GOT3 (cell line): ENCODE measurements around the gene PDGFRB.

ENCODE experiments used
- DNase-seq: peaks from one replicate; lab custom pipeline; 2025; ENCODE audit warnings: mixed read lengths; lab: John Stamatoyannopoulos, UW

The PDGFRB gene

DNA sequence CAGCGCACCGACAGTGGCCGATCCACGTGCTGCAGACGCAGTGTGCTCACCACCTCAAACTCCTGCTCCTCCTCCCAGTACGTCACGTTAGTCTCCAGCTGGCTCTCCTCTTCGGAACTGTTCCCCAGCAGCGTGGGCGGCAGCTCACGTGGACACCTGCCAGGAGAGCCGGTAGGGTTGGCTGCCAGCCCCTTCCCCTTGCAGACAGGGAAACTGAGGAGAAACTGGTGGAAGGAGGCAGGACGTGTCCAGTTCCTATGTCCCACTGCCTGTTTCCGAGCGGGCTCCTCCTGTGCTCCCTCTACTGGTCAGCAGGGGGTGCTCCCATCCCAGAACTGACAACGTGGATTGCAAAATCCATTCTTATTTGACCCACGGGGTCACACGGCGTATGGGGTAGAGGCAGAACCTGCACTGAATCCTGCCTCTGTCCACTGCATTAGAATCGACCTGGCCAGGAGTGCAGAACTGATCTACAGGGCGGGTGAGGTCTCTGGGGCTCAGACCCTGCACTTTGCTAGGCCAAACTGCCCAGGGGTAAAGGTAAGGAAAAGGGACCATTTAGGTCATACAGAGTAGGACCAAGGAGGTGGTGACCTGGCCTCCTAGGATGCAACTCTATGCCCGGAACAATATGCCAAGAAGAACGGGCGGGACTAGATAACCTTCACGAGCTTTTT lies 25.7 kb downstream of the PDGFRB start:
- no peak for DNase-seq

DNA sequence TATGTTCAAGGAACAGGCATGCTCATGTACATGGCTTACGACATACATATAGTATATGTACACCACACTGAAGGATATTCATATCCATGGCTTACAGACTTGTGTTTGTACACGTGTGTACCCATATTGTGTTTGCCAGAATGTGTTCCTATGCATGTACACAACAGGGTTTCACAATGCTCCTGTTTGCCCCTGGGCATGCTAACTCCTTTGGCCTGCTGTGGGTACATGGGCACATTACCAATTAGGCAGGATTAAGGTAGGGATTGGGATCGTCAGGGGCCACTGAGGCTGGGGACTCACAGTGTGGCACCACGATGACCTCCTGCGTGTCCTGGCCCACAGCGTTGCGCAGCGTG lies 26.2 kb downstream of the PDGFRB start:
- DNase-seq: no peak

DNA sequence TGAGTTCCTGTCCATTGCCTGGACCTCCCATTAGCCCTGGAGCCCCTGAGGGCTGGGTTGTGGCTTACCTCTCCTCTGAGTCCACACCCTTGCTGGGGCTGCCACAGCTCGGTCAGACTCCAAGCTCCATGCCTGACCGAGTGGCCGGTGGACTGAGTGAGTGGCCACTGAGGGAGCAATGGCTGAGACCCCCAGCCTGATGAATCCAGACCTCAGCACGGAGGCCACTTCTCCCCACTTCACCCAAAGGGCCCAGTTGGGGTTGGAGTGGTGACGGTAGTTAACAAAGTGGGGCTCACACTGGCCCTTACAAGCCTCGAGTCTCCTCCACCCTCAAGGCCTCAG lies 28.8 kb downstream of the PDGFRB start:
- DNase-seq: no peak

DNA sequence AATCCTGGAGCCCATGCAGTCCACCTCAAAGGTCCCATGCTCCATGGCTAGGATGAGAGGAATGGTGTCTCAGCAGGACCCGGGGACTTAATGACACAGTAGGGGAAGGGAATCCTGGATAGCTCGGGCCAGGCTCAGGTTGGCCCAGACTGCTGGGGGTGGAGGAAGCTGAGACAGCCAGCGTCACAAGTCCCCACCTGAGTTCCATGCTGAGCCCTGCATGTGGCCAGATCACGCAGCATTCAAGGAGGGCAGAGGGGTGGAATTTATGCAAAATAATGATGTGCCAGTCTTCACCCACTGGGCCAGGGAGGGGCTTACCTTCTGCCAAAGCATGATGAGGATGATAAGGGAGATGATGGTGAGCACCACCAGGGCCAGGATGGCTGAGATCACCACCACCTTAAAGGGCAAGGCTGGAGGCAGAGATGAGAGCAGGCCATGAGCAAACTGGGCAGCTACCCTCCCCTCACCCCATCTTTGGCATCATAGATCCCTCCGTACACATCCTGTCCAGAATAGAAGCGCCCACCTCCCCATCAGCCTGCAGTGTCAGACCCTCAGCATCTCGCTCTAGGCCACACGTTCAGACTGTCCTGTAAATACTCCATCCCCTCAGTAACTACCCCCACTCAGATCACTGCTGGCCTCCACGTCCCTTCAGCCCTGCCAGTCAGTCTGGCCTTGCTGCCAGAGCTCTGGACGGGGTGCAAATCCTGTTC lies 29.3 kb downstream of the PDGFRB start:
- no peak for DNase-seq

DNA sequence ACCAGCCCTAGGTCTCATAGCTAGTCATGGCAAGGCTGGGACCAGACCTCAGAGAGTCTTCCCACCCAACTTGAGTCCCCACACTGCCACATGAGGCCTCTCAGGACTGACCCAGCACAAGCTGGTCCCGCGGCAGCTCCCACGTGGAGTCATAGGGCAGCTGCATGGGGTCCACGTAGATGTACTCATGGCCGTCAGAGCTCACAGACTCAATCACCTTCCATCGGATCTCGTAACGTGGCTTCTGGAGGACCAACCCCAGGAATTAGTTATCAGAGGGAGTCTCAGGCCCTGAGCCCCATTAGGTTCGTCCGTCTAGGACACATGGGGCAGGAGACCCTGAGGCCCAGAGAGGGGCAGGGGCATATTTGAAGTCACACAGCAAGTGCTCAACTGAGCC lies 30.3 kb downstream of the PDGFRB start:
- DNase-seq: no peak

DNA sequence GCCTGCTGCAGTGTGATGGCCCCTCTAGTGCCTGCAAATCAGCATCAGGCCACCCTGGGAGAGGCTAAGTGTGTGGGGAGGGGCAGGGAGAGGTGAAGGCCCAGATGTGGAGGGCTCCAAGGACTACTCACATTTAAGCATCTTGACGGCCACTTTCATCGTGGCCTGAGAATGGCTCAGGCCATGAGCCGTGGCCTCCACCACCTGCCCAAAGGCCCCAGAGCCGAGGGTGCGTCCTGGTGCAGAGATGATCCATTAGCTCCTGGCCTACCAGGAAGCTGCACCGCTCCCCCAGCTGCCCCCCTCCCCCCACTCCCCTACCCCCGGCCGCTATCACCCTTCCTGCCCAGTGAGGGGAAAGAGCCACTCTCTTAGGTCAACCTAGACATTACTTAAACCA lies 31.0 kb downstream of the PDGFRB start:
- no peak for DNase-seq

DNA sequence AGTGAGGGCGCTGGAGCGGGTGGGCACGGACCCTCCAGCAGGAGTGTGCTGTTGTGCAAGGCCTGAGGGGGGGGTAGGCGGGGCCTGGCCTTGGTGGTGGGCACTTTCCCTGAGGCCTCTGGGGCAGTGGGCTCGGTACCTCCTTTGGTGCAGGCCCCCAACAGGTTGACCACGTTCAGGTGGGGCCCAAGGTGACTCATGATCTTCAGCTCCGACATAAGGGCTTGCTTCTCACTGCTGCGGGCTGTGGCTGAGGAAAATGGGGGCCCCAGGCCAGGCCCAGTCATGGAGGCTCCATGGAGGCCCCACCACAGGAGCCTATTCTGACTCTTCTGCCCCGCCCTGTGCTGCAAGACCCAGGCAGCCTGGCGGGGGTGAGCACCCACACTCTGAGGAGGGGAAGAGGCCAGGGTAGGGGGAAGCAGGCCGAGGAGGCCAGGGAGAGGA lies 31.5 kb downstream of the PDGFRB start:
- no peak for DNase-seq

DNA sequence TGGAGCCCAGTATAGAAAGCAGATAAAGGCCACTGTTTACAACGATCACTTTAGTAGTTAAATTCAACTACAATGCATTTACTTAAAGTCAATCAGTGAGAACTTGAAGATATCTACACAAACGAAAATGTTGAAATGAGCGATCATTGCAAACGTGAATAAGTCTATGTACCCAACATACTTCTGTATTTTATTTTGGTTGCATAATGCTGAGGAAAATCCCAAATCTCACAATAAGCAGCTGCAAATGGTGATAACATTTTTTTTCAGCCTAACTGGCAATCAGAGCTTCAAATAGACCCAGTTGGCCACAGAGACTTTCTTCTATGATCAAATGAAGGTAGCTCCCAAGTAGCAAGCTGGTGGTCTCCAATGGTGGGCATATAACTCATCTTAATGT lies 32.1 kb downstream of the PDGFRB start:
- no peak for DNase-seq

DNA sequence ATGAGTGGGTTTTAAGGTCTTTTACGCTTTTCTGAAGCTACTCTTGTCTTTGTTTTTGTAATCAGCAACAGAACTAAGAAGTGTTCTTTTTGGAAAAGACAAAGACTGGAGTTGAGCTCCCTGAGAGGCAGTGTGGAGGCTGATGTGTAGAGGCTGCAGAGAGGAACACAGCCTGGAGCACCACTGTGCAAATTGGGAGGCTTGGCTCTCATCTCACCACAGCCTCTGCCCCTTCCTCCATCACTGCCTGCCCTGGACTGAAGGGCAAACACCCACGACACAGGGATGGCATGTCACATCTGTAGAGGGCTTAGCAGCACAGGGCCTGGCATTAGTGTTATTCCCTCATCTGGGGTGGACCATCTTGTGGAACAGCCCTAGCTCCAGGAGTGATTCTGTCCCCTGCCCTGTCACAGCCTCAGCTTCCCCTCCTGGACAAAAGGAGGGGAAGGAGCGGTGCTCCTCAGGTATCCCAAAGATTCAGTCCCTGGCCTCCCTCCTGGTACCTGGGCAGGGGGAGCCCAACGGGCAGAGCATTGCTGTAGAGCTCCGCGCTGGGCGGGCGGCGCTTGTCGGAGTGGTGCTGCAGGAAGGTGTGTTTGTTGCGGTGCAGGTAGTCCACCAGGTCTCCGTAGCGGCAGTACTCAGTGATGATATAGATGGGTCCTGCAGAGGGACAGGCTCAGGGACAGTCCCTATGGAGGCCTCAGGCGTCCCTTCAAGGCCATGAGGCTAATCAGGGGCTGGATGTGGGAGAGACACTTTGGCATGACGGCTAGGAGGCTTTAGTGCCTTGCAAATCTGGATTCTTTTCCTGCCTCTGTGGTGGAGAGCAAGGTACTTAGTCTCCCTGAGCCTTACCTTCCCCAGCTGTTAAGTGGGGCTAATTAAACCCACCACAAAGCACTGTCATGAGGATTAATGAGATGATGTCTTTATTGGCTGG lies 32.8 kb downstream of the PDGFRB start:
- no peak for DNase-seq

DNA sequence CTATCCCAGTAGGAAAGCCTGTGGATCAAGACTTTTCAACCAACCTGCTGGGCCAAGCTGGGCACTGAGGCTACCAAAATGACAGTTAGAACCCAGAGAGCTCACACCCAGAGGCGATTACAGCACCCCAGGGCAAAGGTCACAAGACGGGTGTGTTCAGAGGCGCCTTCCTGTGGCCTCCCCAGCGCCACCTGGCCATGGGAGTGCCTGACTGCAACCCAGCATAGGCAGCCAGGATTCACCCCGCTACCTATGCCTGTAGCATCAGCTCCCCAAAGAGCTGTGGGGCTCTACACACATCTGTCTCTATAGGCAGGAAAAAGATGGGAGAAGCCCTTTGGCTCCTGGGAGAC lies 33.5 kb downstream of the PDGFRB start:
- DNase-seq: no peak

DNA sequence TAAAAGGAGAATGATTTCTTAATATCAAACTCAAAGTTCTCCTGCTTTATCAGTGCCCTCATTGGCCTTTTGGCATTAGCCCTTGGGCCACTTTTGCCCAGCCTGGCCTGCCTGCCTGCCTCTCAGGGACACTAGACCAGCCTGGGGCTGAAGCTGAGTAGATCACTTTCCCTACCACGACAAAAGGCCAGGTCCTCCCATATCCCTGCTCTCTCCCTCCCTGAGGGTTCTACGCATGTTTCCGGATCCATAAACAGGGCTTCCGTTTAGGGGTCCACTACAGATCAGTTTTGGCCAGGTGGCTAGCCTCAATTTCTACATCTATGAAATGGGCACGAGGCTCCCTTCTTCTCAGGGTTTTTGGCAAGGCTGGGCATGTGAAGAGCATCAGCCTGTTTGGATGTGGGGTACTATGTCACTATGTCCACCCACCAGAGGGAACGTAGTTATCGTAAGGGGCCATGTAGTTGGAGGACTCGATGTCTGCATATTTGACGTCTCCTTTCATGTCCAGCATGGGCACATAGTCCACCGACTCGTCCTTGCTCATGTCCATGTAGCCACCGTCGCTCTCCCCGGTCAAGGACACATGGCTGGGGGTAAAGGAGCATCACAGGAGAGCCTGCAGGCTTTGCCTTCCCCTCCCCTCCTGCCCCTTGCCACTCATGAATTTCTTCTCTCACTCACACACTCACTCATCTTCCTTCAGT lies 34.0 kb downstream of the PDGFRB start:
- no peak for DNase-seq

DNA sequence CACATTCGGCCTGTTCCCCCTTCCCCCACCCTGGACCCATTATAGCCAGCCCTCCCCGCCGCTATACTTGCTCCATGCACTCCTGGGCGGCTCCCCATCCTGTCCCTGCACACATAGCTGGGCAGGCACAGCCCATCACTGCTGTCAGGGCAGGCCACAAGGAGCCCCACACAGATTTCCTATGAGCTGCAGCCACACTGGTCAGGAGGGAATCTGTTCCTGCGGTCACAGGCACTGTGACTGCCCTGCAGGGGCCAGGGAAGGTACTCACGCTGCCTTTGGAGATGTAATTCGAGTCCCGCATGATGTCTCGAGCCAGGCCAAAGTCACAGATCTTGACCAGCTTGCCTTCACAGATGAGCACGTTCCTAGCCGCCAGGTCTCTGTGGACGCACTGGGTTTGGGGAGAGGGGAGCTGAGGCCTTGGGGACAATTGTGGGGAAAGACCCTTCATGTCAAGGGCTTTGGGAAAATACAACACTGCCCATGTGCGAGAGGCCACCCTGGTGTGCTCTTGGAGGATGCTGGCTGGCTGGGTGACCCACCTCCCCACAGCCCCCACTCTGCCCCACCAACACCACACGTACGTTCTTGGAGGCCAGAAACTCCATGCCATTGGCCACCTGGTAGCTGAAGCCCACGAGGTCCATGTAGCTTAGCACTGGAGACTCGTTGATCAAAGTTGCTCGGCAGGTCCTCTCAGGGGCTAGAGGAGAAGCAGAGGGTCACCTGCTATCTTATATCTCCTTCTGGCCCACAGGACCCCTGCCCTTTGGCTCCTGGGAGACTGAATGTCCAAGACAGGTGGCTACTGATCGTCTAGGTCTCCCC lies 34.8 kb downstream of the PDGFRB start:
- DNase-seq: no peak

DNA sequence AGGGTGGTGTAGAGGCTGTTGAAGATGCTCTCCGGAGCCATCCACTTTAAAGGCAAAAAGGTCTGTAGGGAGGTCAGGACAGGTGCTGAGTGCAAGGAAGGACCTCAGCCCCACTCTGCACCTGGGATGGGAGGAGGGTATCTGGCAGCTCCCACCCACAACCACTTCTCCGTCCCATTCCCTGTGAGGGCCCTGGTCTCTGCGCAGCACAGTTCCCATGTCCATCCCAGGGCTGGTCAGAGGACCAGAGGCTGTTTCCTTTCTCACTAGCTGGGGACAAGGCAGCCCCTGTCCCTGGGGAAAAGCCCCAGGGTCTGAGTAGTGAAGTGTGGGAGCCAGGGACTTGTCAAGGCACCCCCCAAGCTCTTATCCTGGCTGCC lies 35.6 kb downstream of the PDGFRB start:
- no peak for DNase-seq

DNA sequence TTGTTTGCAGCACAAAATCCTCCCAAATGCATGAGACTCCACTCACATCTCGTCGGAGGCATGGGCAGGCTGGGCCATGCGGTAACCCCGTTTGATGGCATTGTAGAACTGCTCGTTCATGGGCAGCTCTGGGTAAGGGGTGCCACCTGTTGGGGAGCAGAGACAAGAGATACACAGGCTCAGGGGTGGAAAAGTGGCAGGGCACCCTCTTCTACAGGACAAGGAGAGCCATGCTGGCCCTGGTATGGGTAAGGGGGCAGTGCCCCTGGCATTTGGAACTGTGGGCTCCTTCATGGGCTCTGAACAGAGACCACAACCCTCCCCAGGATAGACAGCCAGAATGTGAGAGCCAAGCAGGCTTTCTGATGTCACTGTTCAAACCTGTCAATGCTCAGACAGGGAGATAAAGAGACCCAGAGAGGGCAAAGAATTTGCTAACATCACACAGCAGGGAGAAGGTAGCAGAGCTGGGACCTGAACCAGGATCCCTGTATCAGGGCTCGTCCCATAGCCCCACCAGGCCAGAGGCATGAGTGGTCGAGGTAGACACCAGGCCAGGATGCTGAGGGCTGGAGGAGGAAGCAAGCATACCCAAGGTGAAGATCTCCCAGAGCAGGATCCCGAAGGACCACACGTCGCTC lies 36.1 kb downstream of the PDGFRB start:
- DNase-seq: no peak

DNA sequence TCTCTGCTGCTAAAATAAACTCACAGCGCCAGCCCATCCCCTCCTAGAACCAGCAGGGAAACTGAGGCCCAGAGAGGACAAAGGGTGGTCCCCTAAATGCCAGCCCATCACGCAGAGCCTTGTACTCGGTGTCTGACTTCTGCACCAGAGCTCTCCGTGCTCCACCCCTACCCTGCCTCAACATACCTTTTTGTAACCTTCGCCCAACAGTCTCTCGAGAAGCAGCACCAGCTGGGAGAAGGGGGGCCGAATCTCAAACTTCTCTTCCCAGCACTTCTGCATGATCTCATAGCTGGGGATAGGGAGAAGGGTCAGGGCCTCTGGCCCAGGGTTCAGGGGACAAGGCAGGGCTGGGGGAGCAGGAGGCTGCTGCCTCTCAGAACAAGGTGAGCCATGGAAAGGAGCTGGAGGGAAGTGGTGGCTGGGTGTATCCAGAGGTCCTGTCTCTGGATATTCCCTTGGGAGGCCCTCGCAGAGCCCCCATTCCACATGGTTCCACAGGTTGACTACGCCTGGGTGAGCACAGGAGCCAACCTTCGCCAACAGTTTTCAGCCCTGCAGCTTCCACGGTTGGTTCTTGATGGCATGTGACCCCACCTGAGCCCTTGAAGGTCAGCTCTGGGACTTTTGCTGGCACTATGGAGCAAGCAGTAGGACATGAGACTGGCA lies 37.0 kb downstream of the PDGFRB start:
- no peak for DNase-seq

DNA sequence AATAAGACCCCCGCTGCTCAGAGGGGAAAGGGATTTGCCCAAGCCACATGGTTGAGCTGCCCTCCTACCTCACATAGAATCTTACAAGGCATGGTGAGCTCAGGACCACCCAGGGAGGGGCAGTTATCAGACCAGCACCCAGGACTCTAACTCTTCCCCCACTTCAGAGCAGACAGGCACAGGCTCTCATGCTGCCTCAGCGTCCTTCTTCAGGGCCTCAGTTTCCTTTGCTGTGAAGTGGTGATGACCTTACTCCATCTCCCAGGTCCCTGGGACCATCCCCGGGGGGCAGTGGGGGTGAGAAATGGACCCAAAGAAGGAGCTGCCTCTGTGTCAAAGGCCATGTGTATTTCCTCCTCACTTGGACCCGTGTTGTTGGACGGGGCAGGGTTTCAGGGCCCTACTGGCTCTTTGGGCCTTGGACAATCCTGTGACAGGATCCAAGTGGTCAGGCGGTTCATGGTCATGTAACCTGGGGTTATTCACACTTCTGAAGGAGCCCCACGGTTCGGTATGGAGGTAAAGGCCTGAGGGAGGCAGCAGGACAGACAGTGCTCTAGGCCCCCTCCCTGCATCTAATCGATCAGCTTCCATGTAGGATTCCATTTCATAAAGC lies 37.6 kb downstream of the PDGFRB start:
- no peak for DNase-seq

DNA sequence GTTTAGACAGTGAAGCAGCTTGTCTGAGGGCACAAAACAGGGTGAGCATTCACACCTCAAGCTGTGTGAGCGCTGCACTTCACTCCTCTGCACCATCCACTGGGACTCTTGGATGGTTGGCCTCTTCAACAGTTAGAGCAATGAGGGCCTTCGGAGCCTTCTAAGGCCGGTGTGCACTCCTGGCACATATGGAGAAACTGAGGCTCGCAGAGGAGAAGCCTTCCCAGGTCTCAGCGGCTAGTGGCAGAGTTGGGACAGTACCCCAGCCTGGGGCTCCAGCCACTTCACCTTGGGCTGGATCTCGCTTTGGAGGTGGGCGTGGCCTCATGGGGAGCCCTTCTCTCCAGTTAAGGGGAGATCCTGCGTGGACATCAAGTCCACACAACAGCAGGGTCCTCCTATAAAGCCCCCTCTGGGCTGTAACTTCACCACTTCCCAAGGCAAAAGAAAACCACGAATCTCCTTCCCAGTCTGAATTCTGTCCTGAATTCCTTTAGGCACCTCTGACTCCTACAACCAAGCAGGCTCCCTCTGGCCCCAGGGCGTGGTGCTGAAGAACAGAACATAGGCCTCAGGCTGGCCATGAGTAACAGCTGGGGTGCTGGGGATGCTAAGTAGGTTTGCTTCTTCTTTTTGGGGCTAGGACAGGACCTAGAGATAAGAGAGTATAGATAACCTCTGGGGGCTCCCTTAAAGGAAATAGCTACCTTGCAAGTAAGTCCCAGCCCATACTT lies 38.8 kb downstream of the PDGFRB start:
- DNase-seq: no peak

DNA sequence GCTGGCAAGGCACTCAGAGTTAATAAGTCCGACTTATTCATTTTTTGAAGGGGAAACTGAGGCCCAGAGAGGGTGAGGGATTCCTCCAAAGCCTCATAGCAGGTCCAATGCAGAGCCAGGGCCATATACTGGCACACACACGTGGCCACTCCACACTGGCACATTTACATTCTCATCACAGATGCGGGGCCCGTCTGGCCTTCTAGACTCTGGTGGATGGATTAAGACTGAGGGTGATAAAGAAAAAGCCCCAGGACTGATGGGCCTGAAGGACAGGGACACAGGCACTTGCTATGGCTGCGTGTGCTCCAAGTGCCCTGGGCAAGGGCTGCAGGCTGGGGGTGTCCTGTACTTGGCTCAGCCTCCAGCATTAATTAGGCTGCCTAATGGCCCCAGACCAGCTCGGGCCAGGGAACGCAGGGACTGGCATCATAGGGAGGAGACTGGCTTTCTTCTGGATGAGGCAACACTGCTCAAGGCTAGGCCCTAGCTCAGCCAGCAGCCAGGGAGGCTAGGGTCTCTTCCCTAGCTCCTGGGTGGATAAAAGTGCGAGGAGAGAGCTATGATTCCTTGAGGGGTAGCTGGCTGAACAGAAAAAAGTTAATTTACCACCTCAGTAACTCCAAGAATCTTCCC lies 40.8 kb downstream of the PDGFRB start:
- no peak for DNase-seq
